GM12891 (cell line): ENCODE data around the gene RSBN1L.

Experiments used
- PAX5 ChIP-seq: IDR thresholded peaks from 2 replicates; pipeline ENCODE4 v1.6.1; 2011; ENCODE audit warnings: low read length, moderate library complexity, mild to moderate bottlenecking; ENCODE audit not compliant: insufficient read depth, severe bottlenecking
- POLR2A ChIP-seq: IDR thresholded peaks from 2 replicates; pipeline ENCODE4 v1.6.1; 2011; ENCODE audit warnings: low read depth, low read length, control low read depth
- POLR2AphosphoS5 ChIP-seq: IDR thresholded peaks from 2 replicates; pipeline ENCODE4 v1.6.1; 2011; ENCODE audit warnings: low read depth, low read length, control low read depth
- POU2F2 ChIP-seq: IDR thresholded peaks from 2 replicates; pipeline ENCODE4 v1.6.1; 2011; ENCODE audit warnings: low read depth, mild to moderate bottlenecking, control low read depth, low read length, moderate library complexity
- SPI1 ChIP-seq: IDR thresholded peaks from 2 replicates; pipeline ENCODE4 v1.6.1; 2011; ENCODE audit warnings: low read depth, low read length, control low read depth
- TAF1 ChIP-seq: IDR thresholded peaks from 2 replicates; pipeline ENCODE4 v1.6.1; 2011; ENCODE audit warnings: low read depth, low read length, control low read depth

- no peak for TF ChIP-seq SPI1
- no peak for TF ChIP-seq POLR2A
- TF ChIP-seq POLR2AphosphoS5: no peak
- no peak for TF ChIP-seq TAF1
- TF ChIP-seq POU2F2: no peak
- no peak for TF ChIP-seq PAX5
Measured at GRCh38 chr7:77738382-77738781, 42.1 kb downstream of the RSBN1L start.
